ENCODE data around the gene PLEKHG3.
A peak's percentile ranks its signal among the peaks of the same experiment; 100 is the strongest.

The PLEKHG3 gene

GRCh38 chr14:64683264-64683663 is 21.0 kb upstream of the PLEKHG3 start:
- H3K4me1 ChIP-seq = peaks cover 4% of the 10 kb centered on the region
- no peak for DNase-seq
- no peaks in the 10 kb centered on the region for H3K36me3 ChIP-seq
- H3K9me3 ChIP-seq = no peaks in the 10 kb centered on the region
- no peak overlapping the region for H3K4me3 ChIP-seq (ENCODE audit: low read depth, low read length)
- no peak for TF ChIP-seq CTCF (IDR thresholded peaks at IDR 0.05; ENCODE audit: low read depth, low read length)
- H3K27me3 ChIP-seq = no peaks in the 10 kb centered on the region

- H3K36me3 ChIP-seq = no peaks in the 10 kb centered on the region
- no peak for TF ChIP-seq CTCF (IDR thresholded peaks at IDR 0.05; ENCODE audit: low read depth, low read length)
- H3K4me3 ChIP-seq (ENCODE audit: low read depth, low read length) = no peak overlapping the region
- H3K27me3 ChIP-seq = no peaks in the 10 kb centered on the region
- H3K9me3 ChIP-seq = no peaks in the 10 kb centered on the region
- DNase-seq = peak; percentile 38
- peaks cover 4% of the 10 kb centered on the region for H3K4me1 ChIP-seq
These were observed 20.1 kb upstream of the PLEKHG3 start for GRCh38 chr14:64684091-64684490.

- Histone ChIP-seq H3K9me3 (no peaks in the 10 kb centered on the region), H3K4me3 (ENCODE audit: low read depth, low read length) (no peak overlapping the region), H3K27me3 (no peaks in the 10 kb centered on the region), H3K36me3 (no peaks in the 10 kb centered on the region), H3K4me1 (peaks cover 4% of the 10 kb centered on the region)
- DNase-seq = no peak
- no peak for TF ChIP-seq CTCF (IDR thresholded peaks at IDR 0.05; ENCODE audit: low read depth, low read length)
These were observed 18.6 kb upstream of the PLEKHG3 start for GRCh38 chr14:64685371-64686281.

GRCh38 chr14:64686282-64686615 is 18.0 kb upstream of the PLEKHG3 start:
- Histone ChIP-seq H3K9me3 (no peaks in the 10 kb centered on the region), H3K4me1 (peaks cover 4% of the 10 kb centered on the region), H3K4me3 (ENCODE audit: low read depth, low read length) (no peak overlapping the region), H3K27me3 (no peaks in the 10 kb centered on the region), H3K36me3 (no peaks in the 10 kb centered on the region)
- no peak for DNase-seq
- no peak for TF ChIP-seq CTCF (IDR thresholded peaks at IDR 0.05; ENCODE audit: low read depth, low read length)

- DNase-seq = no peak
- no peaks in the 10 kb centered on the region for H3K27me3 ChIP-seq
- no peak overlapping the region for H3K4me3 ChIP-seq (ENCODE audit: low read depth, low read length)
- H3K36me3 ChIP-seq = no peaks in the 10 kb centered on the region
- peaks cover 8% of the 10 kb centered on the region for H3K4me1 ChIP-seq
- H3K9me3 ChIP-seq = no peaks in the 10 kb centered on the region
- no peak for TF ChIP-seq CTCF (IDR thresholded peaks at IDR 0.05; ENCODE audit: low read depth, low read length)
These were observed 16.2 kb upstream of the PLEKHG3 start for GRCh38 chr14:64688031-64688430.

- no peaks in the 10 kb centered on the region for H3K36me3 ChIP-seq
- TF ChIP-seq CTCF (IDR thresholded peaks at IDR 0.05; ENCODE audit: low read depth, low read length) = no peak
- no peaks in the 10 kb centered on the region for H3K27me3 ChIP-seq
- DNase-seq = no peak
- H3K4me1 ChIP-seq = peaks cover 15% of the 10 kb centered on the region
- H3K9me3 ChIP-seq = no peaks in the 10 kb centered on the region
- H3K4me3 ChIP-seq (ENCODE audit: low read depth, low read length) = no peak overlapping the region
These were observed 15.4 kb upstream of the PLEKHG3 start for GRCh38 chr14:64688811-64689281.

All from BE2C (cell line).